Measurements from ENCODE around the gene DDX43. TPM values are rescaled to one million over a fixed set of nuclear protein-coding genes. Genes with fewer than 3 reads are reported as not detected.
A peak's percentile ranks its signal among the peaks of the same experiment; 100 is the strongest.
"Not testable (repeated sequence)": the region's sequence is repeated elsewhere in the genome, so short reads cannot be mapped to it uniquely, and the experiment has no call there.

DDX43 gene
- total RNA-seq, 2 experiments from 2014 or later: 0.39 to 0.44 TPM

GRCh38 chr6:73372516-73372915, 22.1 kb upstream of the DDX43 start:
- peaks cover 2% of the 10 kb centered on the region for H3K9me3 Mint-ChIP-seq
- H3K4me3 Mint-ChIP-seq: no peak overlapping the region
- no peaks in the 10 kb centered on the region for H3K27me3 Mint-ChIP-seq
- DNase-seq: no peak
- H3K36me3 Mint-ChIP-seq: no peaks in the 10 kb centered on the region
- no peak overlapping the region for H3K27ac Mint-ChIP-seq
- no peaks in the 10 kb centered on the region for H3K4me1 Mint-ChIP-seq

- H3K27ac Mint-ChIP-seq: no peak overlapping the region
- peaks cover 2% of the 10 kb centered on the region for H3K9me3 Mint-ChIP-seq
- DNase-seq: no peak
- H3K4me3 Mint-ChIP-seq: no peak overlapping the region
- H3K27me3 Mint-ChIP-seq: no peaks in the 10 kb centered on the region
- H3K36me3 Mint-ChIP-seq: no peaks in the 10 kb centered on the region
- H3K4me1 Mint-ChIP-seq: no peaks in the 10 kb centered on the region
Measured at GRCh38 chr6:73375216-73375615, 19.4 kb upstream of the DDX43 start.

- no peak overlapping the region for H3K4me3 Mint-ChIP-seq
- DNase-seq: no peak
- peaks cover 2% of the 10 kb centered on the region for H3K9me3 Mint-ChIP-seq
- no peaks in the 10 kb centered on the region for H3K27me3 Mint-ChIP-seq
- no peaks in the 10 kb centered on the region for H3K4me1 Mint-ChIP-seq
- no peaks in the 10 kb centered on the region for H3K36me3 Mint-ChIP-seq
- no peak overlapping the region for H3K27ac Mint-ChIP-seq
Measured at GRCh38 chr6:73377225-73377624, 17.4 kb upstream of the DDX43 start.

- H3K4me3 Mint-ChIP-seq, DNase-seq, H3K36me3 Mint-ChIP-seq, H3K9me3 Mint-ChIP-seq, H3K27ac Mint-ChIP-seq, H3K27me3 Mint-ChIP-seq, H3K4me1 Mint-ChIP-seq: not testable (repeated sequence)
Measured at GRCh38 chr6:73381531-73381930, 13.1 kb upstream of the DDX43 start.

- no peaks in the 10 kb centered on the region for H3K36me3 Mint-ChIP-seq
- H3K4me3 Mint-ChIP-seq: no peak overlapping the region
- no peaks in the 10 kb centered on the region for H3K27me3 Mint-ChIP-seq
- DNase-seq: no peak
- H3K9me3 Mint-ChIP-seq: no peaks in the 10 kb centered on the region
- H3K27ac Mint-ChIP-seq: no peak overlapping the region
- no peaks in the 10 kb centered on the region for H3K4me1 Mint-ChIP-seq
Measured at GRCh38 chr6:73382462-73383113, 12.0 kb upstream of the DDX43 start.

DNA sequence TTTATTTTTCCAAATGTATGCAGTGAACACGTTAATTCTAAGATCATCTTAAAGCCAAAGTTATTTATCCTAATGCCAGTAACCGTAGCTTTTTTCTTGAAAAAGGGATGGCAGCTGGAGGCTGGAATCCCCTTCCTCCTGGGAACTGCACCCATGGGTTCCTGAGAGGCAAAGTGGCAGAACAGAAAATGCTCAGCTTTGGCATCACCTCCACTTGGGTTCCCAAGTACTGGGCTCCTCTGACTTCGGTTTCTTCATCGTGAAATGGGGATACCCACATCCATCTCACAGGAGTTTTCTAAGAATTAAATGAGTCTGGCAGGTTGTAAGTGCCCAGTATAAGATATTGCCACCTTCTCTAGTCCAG, 6.2 kb upstream of the DDX43 start:
- Mint-ChIP-seq H3K36me3 (no peaks in the 10 kb centered on the region), H3K9me3 (no peaks in the 10 kb centered on the region), H3K27ac (no peak overlapping the region), H3K4me3 (peak overlapping the region; percentile 77), H3K27me3 (peaks cover 11% of the 10 kb centered on the region), H3K4me1 (peaks cover 18% of the 10 kb centered on the region)
- no peak for DNase-seq

- Mint-ChIP-seq H3K9me3 (no peaks in the 10 kb centered on the region), H3K4me1 (peaks cover 18% of the 10 kb centered on the region), H3K27ac (no peak overlapping the region), H3K36me3 (no peaks in the 10 kb centered on the region), H3K4me3 (peak overlapping the region; percentile 77), H3K27me3 (peaks cover 11% of the 10 kb centered on the region)
- peak; percentile 55 for DNase-seq
Measured at GRCh38 chr6:73388800-73389512, 5.7 kb upstream of the DDX43 start.

DNA sequence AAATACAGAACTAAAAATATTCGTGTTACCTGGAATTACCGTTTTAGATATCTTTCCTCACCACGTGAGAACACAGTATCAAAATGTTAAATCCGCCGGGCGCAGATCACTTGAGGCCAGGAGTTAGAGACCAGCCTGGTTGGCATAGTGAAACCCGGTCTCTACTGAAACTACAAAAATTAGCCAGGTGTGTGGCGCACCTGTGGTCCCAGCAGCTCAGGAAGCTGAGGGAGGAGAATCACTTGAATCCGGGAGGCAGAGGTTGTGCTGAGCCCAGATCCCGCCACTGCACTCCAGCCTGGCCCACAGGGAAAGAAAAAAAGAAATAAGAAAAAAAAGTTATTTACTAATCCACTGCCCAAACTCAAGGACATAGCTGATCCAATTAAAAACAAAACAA, 4.8 kb upstream of the DDX43 start:
- H3K27me3 Mint-ChIP-seq: peaks cover 11% of the 10 kb centered on the region
- no peaks in the 10 kb centered on the region for H3K9me3 Mint-ChIP-seq
- no peaks in the 10 kb centered on the region for H3K36me3 Mint-ChIP-seq
- H3K27ac Mint-ChIP-seq: no peak overlapping the region
- no peak overlapping the region for H3K4me3 Mint-ChIP-seq
- no peak for DNase-seq
- peaks cover 18% of the 10 kb centered on the region for H3K4me1 Mint-ChIP-seq

DNA sequence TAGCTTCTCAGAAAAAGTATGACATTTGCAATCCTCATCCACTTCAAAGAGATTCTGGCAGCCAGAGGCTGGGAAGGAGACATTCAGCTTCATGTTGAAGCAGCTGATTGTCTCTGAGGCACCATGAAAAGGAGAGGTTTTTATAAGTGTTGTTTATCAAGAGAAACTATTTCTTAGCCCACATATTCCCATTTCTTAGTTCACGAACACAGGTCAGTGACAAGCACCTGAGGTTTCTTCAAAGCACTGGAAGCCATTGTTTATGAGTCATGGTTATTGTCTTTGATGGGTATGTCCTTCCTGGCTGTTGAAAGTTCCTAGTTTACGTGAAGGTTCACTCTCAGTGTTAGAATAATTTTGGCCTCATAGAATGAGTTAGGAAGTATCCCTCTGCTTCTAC, 3.0 kb upstream of the DDX43 start:
- Mint-ChIP-seq H3K4me1 (peaks cover 18% of the 10 kb centered on the region), H3K36me3 (no peaks in the 10 kb centered on the region), H3K27me3 (peaks cover 11% of the 10 kb centered on the region), H3K27ac (no peak overlapping the region), H3K4me3 (no peak overlapping the region), H3K9me3 (no peaks in the 10 kb centered on the region)
- DNase-seq: no peak

GRCh38 chr6:73392188-73392587, 2.4 kb upstream of the DDX43 start:
- Mint-ChIP-seq H3K4me1 (peaks cover 18% of the 10 kb centered on the region), H3K27me3 (peaks cover 11% of the 10 kb centered on the region)
- not testable (repeated sequence) for H3K4me3 Mint-ChIP-seq, H3K9me3 Mint-ChIP-seq, H3K27ac Mint-ChIP-seq, DNase-seq, H3K36me3 Mint-ChIP-seq

DNA sequence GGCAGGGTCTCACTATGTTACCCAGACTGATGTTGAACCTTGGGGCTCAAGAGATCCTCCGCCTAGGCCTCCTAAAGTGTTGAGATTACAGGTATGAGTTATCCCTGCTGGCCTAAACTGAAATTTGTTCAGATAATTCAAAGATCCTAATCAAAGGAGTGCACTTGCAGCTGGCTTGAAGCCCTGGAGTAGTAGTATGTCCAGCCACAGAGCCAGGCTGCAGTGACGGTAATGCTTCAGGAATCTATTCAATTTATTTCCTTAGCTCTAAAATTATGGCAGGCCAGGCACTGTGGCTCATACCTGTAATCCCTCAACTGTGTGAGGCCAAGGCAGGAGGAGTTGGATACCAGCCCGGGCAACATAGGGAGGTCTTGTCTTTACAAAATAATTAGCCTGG, 1.4 kb upstream of the DDX43 start:
- H3K4me1 Mint-ChIP-seq: peaks cover 18% of the 10 kb centered on the region
- DNase-seq: no peak
- H3K27ac Mint-ChIP-seq: no peak overlapping the region
- no peak overlapping the region for H3K4me3 Mint-ChIP-seq
- no peaks in the 10 kb centered on the region for H3K9me3 Mint-ChIP-seq
- peaks cover 7% of the 10 kb centered on the region for H3K27me3 Mint-ChIP-seq
- H3K36me3 Mint-ChIP-seq: no peaks in the 10 kb centered on the region

DNA sequence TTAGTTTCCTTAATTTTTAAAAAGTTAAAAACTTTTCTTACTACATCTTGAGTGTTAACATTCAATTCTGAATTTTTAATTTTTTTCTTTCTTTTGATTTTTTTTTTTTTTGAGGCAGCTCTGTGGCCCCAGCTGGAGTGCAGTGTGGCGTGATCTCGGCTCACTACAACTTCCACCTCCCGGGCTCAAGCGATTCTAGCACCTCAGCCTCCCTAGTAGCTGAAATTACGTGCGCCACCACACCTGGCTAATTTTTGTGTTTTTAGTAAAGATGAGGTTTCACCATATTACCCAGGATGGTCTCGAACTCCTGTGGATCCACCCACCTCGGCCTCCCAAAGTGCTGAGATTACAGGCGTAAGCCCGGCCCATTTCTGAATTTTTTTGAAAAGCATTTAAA, 1.2 kb downstream of the DDX43 start:
- H3K4me3 Mint-ChIP-seq: no peak overlapping the region
- no peak overlapping the region for H3K27ac Mint-ChIP-seq
- no peaks in the 10 kb centered on the region for H3K9me3 Mint-ChIP-seq
- peaks cover 12% of the 10 kb centered on the region for H3K4me1 Mint-ChIP-seq
- H3K36me3 Mint-ChIP-seq: no peaks in the 10 kb centered on the region
- H3K27me3 Mint-ChIP-seq: peaks cover 7% of the 10 kb centered on the region
- DNase-seq: no peak

DNA sequence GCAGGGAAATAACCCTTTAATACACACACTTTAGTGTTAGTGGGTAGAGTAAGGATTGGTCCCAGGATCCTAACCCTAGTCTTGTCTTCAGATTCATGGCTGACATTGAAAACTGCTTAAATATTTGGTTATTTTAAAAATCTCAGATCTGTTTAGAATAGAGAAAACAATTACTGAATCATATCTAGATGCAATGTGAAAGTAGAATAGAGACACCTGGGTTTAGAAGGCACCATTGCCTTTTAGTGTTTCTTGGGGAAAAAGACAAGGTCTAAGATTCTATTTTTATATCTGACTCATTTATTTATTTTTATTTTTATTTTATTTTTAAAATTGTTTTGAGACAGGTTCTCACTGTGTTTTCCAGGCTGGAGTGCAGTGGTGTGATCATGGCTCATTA, 6.0 kb downstream of the DDX43 start:
- H3K27me3 Mint-ChIP-seq: no peaks in the 10 kb centered on the region
- H3K27ac Mint-ChIP-seq: no peak overlapping the region
- no peak for DNase-seq
- no peaks in the 10 kb centered on the region for H3K36me3 Mint-ChIP-seq
- no peak overlapping the region for H3K4me3 Mint-ChIP-seq
- no peaks in the 10 kb centered on the region for H3K4me1 Mint-ChIP-seq
- H3K9me3 Mint-ChIP-seq: no peaks in the 10 kb centered on the region

DNA sequence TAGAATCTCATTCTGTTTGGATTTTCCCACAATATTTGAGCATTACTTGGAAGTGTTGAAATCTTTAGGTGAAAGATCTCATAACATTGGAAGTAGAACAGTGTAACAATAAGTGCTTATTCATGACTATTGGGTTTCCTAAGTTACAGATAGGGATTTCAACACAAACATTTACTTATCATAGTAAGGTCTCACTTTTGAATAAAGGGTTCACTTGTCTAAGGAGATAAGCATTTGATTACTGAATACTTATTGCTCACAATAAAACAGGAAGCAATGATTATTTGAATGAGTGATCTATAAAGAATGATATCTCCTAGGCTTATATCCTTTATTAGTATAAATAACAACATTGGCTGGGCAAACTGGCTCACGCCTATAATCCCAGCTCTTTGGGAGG, 14.8 kb downstream of the DDX43 start:
- H3K4me1 Mint-ChIP-seq: no peaks in the 10 kb centered on the region
- no peaks in the 10 kb centered on the region for H3K36me3 Mint-ChIP-seq
- H3K4me3 Mint-ChIP-seq: no peak overlapping the region
- no peak overlapping the region for H3K27ac Mint-ChIP-seq
- no peaks in the 10 kb centered on the region for H3K27me3 Mint-ChIP-seq
- no peaks in the 10 kb centered on the region for H3K9me3 Mint-ChIP-seq
- no peak for DNase-seq

DNA sequence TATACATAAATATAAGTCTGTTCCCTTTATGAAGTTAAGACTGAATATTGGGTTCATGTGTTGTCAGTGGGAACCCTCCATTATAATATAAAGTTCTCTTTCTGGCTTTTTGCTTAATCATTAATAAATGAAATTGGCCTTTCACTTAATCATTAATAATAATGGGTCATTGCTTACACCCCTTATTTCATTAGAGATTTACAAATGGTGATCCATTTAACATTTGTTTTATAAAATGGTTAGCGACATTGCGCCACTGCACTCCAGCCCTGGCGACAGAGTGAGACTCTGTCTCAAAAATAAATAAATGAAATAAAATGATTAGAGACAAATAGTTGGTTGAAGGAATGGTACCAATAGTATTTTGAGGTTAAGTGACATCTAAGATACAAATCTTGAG, 18.5 kb downstream of the DDX43 start:
- Mint-ChIP-seq H3K36me3 (peaks cover 12% of the 10 kb centered on the region), H3K27ac (no peak overlapping the region), H3K4me3 (no peak overlapping the region), H3K4me1 (no peaks in the 10 kb centered on the region), H3K27me3 (no peaks in the 10 kb centered on the region), H3K9me3 (no peaks in the 10 kb centered on the region)
- no peak for DNase-seq

- Mint-ChIP-seq H3K27ac (no peak overlapping the region), H3K36me3 (peaks cover 29% of the 10 kb centered on the region), H3K4me3 (no peak overlapping the region), H3K27me3 (no peaks in the 10 kb centered on the region), H3K4me1 (peaks cover 16% of the 10 kb centered on the region), H3K9me3 (no peaks in the 10 kb centered on the region)
- DNase-seq: peak; percentile 13
Measured at GRCh38 chr6:73418081-73418741, 23.6 kb downstream of the DDX43 start.
